HEK293 (cell line): Measurements from ENCODE around the gene CDK4.
A peak's percentile ranks its signal among the peaks of the same experiment; 100 is the strongest.

Experiments used
- CTCF ChIA-PET: fragments of 350-600 bp; formaldehyde crosslinking; extraction: SDS; loops from one replicate; lab custom pipeline; 2021; ENCODE audit warnings: antibody characterized with exemption; lab: Yijun Ruan, JAX
- POLR2A ChIA-PET: fragments of 300-600 bp; formaldehyde crosslinking; extraction: SDS; loops from one replicate; lab custom pipeline; 2020; ENCODE audit warnings: antibody characterized with exemption, inconsistent platforms; lab: Yijun Ruan, JAX
- H3K27ac ChIP-seq: fragments of 200-500 bp; sonication (Bioruptor generic); 2 replicates; pipeline ENCODE4 v1.5.1; 2014; ENCODE audit warnings: low read depth, low read length, control low read depth, inconsistent platforms; ENCODE audit errors: extremely low read depth
- H3K36me3 ChIP-seq, 2 experiments: fragments of 200-500 bp in 1 of 2; sonication (Bioruptor generic) in 1 of 2; 1 replicate in 1 of 2; 2 replicates in 1 of 2; pipeline ENCODE4 v1.5.1; 2014 to 2017; ENCODE audit warnings: inconsistent platforms in 2 of 2, low read length in 2 of 2; ENCODE audit not compliant: control insufficient read depth in 2 of 2, insufficient read depth in 1 of 2
- H3K4me1 ChIP-seq: fragments of 200-500 bp; sonication (Bioruptor generic); 2 replicates; pipeline ENCODE4 v1.5.1; 2014; ENCODE audit warnings: mild to moderate bottlenecking, low read length, inconsistent platforms; ENCODE audit not compliant: control insufficient read depth, insufficient read depth
- H3K4me3 ChIP-seq: 2 replicates; pipeline ENCODE4 v1.5.1; 2011; ENCODE audit warnings: low read depth, mild to moderate bottlenecking, control low read depth, low read length, moderate library complexity
- H3K9me3 ChIP-seq: fragments of 200-500 bp; sonication (Bioruptor generic); 2 replicates; pipeline ENCODE4 v1.5.1; 2014; ENCODE audit warnings: low read depth, low read length, inconsistent platforms; ENCODE audit not compliant: control insufficient read depth, insufficient read depth
- IKZF3 ChIP-seq: fragments of 450-650 bp; IDR thresholded peaks from 2 replicates; pipeline ENCODE4 v1.5.0; 2018; ENCODE audit warnings: missing biosample characterization, mild to moderate bottlenecking, missing genetic modification characterization, moderate library complexity
- WT1 ChIP-seq: fragments of 450-650 bp; formaldehyde crosslinking; IDR thresholded peaks from 2 replicates; pipeline ENCODE4 v1.5.1; 2016; ENCODE audit warnings: missing biosample characterization, missing genetic modification characterization
- ZBTB20 ChIP-seq: fragments of 450-650 bp; formaldehyde crosslinking; IDR thresholded peaks from 2 replicates; pipeline ENCODE4 v1.5.1; 2016; ENCODE audit warnings: missing biosample characterization, missing genetic modification characterization
- ZIC2 ChIP-seq: fragments of 450-650 bp; formaldehyde crosslinking; IDR thresholded peaks from 2 replicates; pipeline ENCODE4 v1.5.1; 2016; ENCODE audit warnings: missing biosample characterization, missing genetic modification characterization
- ZNF138 ChIP-seq: fragments of 450-650 bp; formaldehyde crosslinking; IDR thresholded peaks from 2 replicates; pipeline ENCODE4 v1.5.1; 2016; ENCODE audit warnings: missing biosample characterization, missing genetic modification characterization, borderline replicate concordance
- ZNF175 ChIP-seq: fragments of 450-650 bp; formaldehyde crosslinking; IDR thresholded peaks from 2 replicates; pipeline ENCODE4 v1.5.1; 2016; ENCODE audit warnings: missing biosample characterization, missing genetic modification characterization
- ZNF19 ChIP-seq: fragments of 450-650 bp; formaldehyde crosslinking; IDR thresholded peaks from 2 replicates; pipeline ENCODE4; 2016; ENCODE audit warnings: missing biosample characterization, missing genetic modification characterization, low read depth
- ZNF335 ChIP-seq: fragments of 450-650 bp; formaldehyde crosslinking; conservative IDR thresholded peaks from 2 replicates; pipeline ENCODE4 v1.5.1; 2016; ENCODE audit warnings: missing biosample characterization, missing genetic modification characterization
- ZNF341 ChIP-seq: fragments of 450-650 bp; formaldehyde crosslinking; IDR thresholded peaks from 2 replicates; pipeline ENCODE4; 2016; ENCODE audit warnings: low read depth, missing biosample characterization, missing genetic modification characterization
- ZNF530 ChIP-seq: fragments of 450-650 bp; formaldehyde crosslinking; IDR thresholded peaks from 2 replicates; pipeline ENCODE4 v1.5.1; 2016; ENCODE audit warnings: low read depth, missing biosample characterization, missing genetic modification characterization
- ZNF658 ChIP-seq: fragments of 450-650 bp; formaldehyde crosslinking; IDR thresholded peaks from 2 replicates; pipeline ENCODE4; 2016; ENCODE audit warnings: missing biosample characterization, missing genetic modification characterization
- ZNF707 ChIP-seq: fragments of 450-650 bp; formaldehyde crosslinking; IDR thresholded peaks from 2 replicates; pipeline ENCODE4 v1.5.1; 2016; ENCODE audit warnings: missing biosample characterization, missing genetic modification characterization
- TF ChIP-seq, protein P1 (sequence below): fragments of 450-650 bp; formaldehyde crosslinking; IDR thresholded peaks from 2 replicates; pipeline ENCODE4 v1.5.1; 2016; ENCODE audit warnings: missing biosample characterization, missing genetic modification characterization
- TF ChIP-seq, protein P2 (sequence below): fragments of 450-650 bp; formaldehyde crosslinking; IDR thresholded peaks from 2 replicates; pipeline ENCODE4 v1.5.1; 2016; ENCODE audit warnings: missing biosample characterization, missing genetic modification characterization
- TF ChIP-seq, protein P3 (sequence below): fragments of 450-650 bp; formaldehyde crosslinking; IDR thresholded peaks from 2 replicates; pipeline ENCODE4 v1.5.1; 2017; ENCODE audit warnings: missing biosample characterization, missing genetic modification characterization
- TF ChIP-seq, protein P4 (sequence below): fragments of 450-650 bp; formaldehyde crosslinking; IDR thresholded peaks from 2 replicates; pipeline ENCODE4 v1.5.1; 2016; ENCODE audit warnings: missing biosample characterization, missing genetic modification characterization

Gene CDK4

DNA sequence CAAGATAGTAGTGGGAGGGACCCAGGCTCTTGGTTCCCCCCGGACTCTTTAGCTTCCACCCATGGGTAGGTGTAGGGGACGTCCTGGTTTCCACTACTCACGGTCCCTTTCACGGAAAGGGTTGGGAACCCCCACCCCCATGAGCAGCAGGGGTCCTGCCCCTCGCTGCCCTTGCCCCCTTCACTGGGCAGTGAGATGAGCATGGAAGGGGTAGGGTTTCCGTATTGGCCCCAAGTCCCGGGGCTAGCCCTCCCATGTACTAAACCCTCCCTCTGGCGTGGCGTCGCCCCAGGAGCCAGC is 26.3 kb downstream of the CDK4 start:
- ChIA-PET CTCF (interaction anchor here (0.7 to 4.6 kb wide), 18 partner anchors 9 to 1035 kb away, joined by 3 to 55 read pairs (median 6); partner anchors contain the start of genes ARHGEF25, OS9, TSFM and TSPAN31), POLR2A (interaction anchor here (0.6 to 2.2 kb wide), 7 partner anchors 8 to 115 kb away, joined by 3 to 15 read pairs (median 5); partner anchors contain the start of genes ARHGEF25, CDK4, EEF1AKMT3 and METTL1)
- peak overlapping the region; percentile 82; the same call in 1 of the 2 replicates for H3K27ac ChIP-seq
- H3K4me1 ChIP-seq, result no peaks in the 10 kb centered on the region
- H3K36me3 ChIP-seq, result peaks cover 3 to 11% of the 10 kb centered on the region in 2 experiments; a peak in 2 of 3 replicates
- H3K4me3 ChIP-seq, result peak overlapping the region; percentile 21
- no peak for TF ChIP-seq WT1 (tag by site-specific recombination)
- TF ChIP-seq ZNF341 (tag by site-specific recombination), result peak; percentile 72
- TF ChIP-seq, protein P1, sequence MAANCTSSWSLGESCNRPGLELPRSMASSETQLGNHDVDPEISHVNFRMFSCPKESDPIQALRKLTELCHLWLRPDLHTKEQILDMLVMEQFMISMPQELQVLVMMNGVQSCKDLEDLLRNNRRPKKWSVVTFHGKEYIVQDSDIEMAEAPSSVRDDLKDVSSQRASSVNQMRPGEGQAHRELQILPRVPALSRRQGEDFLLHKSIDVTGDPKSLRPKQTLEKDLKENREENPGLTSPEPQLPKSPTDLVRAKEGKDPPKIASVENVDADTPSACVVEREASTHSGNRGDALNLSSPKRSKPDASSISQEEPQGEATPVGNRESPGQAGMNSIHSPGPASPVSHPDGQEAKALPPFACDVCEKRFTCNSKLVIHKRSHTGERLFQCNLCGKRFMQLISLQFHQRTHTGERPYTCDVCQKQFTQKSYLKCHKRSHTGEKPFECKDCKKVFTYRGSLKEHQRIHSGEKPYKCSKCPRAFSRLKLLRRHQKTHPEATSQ (tag by site-specific recombination), result no peak
- peak; percentile 84; the same call in 1 of the 2 replicates for TF ChIP-seq ZIC2 (tag by site-specific recombination)
- no peak for TF ChIP-seq ZNF19 (tag by site-specific recombination)
- no peak for TF ChIP-seq ZBTB20 (tag by site-specific recombination)
- no peak for TF ChIP-seq ZNF335
- TF ChIP-seq ZNF138 (tag by site-specific recombination), result no peak
- peak; percentile 55; the same call in 1 of the 2 replicates for TF ChIP-seq IKZF3 (tag by site-specific recombination)
- TF ChIP-seq, protein P2, sequence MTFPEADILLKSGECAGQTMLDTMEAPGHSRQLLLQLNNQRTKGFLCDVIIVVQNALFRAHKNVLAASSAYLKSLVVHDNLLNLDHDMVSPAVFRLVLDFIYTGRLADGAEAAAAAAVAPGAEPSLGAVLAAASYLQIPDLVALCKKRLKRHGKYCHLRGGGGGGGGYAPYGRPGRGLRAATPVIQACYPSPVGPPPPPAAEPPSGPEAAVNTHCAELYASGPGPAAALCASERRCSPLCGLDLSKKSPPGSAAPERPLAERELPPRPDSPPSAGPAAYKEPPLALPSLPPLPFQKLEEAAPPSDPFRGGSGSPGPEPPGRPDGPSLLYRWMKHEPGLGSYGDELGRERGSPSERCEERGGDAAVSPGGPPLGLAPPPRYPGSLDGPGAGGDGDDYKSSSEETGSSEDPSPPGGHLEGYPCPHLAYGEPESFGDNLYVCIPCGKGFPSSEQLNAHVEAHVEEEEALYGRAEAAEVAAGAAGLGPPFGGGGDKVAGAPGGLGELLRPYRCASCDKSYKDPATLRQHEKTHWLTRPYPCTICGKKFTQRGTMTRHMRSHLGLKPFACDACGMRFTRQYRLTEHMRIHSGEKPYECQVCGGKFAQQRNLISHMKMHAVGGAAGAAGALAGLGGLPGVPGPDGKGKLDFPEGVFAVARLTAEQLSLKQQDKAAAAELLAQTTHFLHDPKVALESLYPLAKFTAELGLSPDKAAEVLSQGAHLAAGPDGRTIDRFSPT, result no peak
- TF ChIP-seq, protein P3, sequence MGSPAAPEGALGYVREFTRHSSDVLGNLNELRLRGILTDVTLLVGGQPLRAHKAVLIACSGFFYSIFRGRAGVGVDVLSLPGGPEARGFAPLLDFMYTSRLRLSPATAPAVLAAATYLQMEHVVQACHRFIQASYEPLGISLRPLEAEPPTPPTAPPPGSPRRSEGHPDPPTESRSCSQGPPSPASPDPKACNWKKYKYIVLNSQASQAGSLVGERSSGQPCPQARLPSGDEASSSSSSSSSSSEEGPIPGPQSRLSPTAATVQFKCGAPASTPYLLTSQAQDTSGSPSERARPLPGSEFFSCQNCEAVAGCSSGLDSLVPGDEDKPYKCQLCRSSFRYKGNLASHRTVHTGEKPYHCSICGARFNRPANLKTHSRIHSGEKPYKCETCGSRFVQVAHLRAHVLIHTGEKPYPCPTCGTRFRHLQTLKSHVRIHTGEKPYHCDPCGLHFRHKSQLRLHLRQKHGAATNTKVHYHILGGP (tag by site-specific recombination), result no peak
- TF ChIP-seq ZNF175 (tag by site-specific recombination), result no peak
- TF ChIP-seq ZNF658 (tag by site-specific recombination), result no peak
- TF ChIP-seq, protein P4, sequence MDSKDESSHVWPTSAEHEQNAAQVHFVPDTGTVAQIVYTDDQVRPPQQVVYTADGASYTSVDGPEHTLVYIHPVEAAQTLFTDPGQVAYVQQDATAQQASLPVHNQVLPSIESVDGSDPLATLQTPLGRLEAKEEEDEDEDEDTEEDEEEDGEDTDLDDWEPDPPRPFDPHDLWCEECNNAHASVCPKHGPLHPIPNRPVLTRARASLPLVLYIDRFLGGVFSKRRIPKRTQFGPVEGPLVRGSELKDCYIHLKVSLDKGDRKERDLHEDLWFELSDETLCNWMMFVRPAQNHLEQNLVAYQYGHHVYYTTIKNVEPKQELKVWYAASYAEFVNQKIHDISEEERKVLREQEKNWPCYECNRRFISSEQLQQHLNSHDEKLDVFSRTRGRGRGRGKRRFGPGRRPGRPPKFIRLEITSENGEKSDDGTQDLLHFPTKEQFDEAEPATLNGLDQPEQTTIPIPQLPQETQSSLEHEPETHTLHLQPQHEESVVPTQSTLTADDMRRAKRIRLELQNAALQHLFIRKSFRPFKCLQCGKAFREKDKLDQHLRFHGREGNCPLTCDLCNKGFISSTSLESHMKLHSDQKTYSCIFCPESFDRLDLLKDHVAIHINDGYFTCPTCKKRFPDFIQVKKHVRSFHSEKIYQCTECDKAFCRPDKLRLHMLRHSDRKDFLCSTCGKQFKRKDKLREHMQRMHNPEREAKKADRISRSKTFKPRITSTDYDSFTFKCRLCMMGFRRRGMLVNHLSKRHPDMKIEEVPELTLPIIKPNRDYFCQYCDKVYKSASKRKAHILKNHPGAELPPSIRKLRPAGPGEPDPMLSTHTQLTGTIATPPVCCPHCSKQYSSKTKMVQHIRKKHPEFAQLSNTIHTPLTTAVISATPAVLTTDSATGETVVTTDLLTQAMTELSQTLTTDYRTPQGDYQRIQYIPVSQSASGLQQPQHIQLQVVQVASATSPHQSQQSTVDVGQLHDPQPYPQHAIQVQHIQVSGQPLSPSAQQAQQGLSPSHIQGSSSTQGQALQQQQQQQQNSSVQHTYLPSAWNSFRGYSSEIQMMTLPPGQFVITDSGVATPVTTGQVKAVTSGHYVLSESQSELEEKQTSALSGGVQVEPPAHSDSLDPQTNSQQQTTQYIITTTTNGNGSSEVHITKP, result peak; percentile 86
- no peak for TF ChIP-seq ZNF530 (tag by site-specific recombination)
- no peak for TF ChIP-seq ZNF707 (tag by site-specific recombination)
- no peaks in the 10 kb centered on the region for H3K9me3 ChIP-seq
